Measurements from ENCODE around the gene SNRNP70. TPM values are rescaled to one million over a fixed set of nuclear protein-coding genes. Genes with fewer than 3 reads are reported as not detected.

The SNRNP70 gene
- total and polyA plus RNA-seq, 7 donors: 83.2 to 133 (median 101) TPM

- TF ChIP-seq CTCF (IDR thresholded peaks at IDR 0.05): no peak
- DNase-seq: peak; percentile 76 to 84
- H3K4me1 ChIP-seq: peaks cover 5% of the 10 kb centered on the region
- peak within 1 kb of the TSS; percentile 82 for H3K4me3 ChIP-seq
- WGBS, 3 donors: 1 to 2% (median 2%) methylated on average over 34 to 38 of the region's 38 CpGs
- no peaks in the 10 kb centered on the region for H3K9me3 ChIP-seq
- intact Hi-C loops (cut with DNase I): loop anchor here in 1 of 2 donors (5.0 kb wide), 1 partner anchor 45 kb away; no protein-coding TSS in a partner anchor
- peak within 1 kb of the TSS; percentile 67 for H3K27ac ChIP-seq
- H3K36me3 ChIP-seq (ENCODE audit: insufficient read depth in 1 of 2, low read depth in 1 of 2): no peaks in the 10 kb centered on the region
- H3K27me3 ChIP-seq (ENCODE audit: insufficient read depth in 3 of 3, low read length in 2 of 3): no peaks in the 10 kb centered on the region
- peak; percentile 67 to 82 (median 72) for ATAC-seq
These were observed 27.5 kb upstream of the SNRNP70 start, which contains the start of gene CGB7 for GRCh38 chr19:49057636-49058234. CGB7 (minus strand) TSS chr19:49057749; CDS start chr19:49055375, 2,374 bp downstream.

- Histone ChIP-seq H3K4me1 (peaks cover 5% of the 10 kb centered on the region), H3K9me3 (no peaks in the 10 kb centered on the region), H3K36me3 (ENCODE audit: insufficient read depth in 1 of 2, low read depth in 1 of 2) (no peaks in the 10 kb centered on the region), H3K4me3 (peak overlapping the region; percentile 82), H3K27me3 (ENCODE audit: insufficient read depth in 3 of 3, low read length in 2 of 3) (no peaks in the 10 kb centered on the region), H3K27ac (no peak overlapping the region)
- DNase-seq (peak; percentile 54 to 84), ATAC-seq (peak; percentile 54 to 82 (median 70))
- intact Hi-C loops (cut with DNase I): loop anchor here in 1 of 2 donors (5.0 kb wide), 1 partner anchor 46 kb away; no protein-coding TSS in a partner anchor
- no peak for TF ChIP-seq CTCF (IDR thresholded peaks at IDR 0.05)
- WGBS, 3 donors: 32 to 46% (median 39%) methylated on average over 10 of the region's 10 CpGs
These were observed 26.7 kb upstream of the SNRNP70 start for GRCh38 chr19:49058562-49058961.

- H3K27me3 ChIP-seq (ENCODE audit: insufficient read depth in 3 of 3, low read length in 2 of 3): no peaks in the 10 kb centered on the region
- peaks cover 5% of the 10 kb centered on the region for H3K4me1 ChIP-seq
- no peak overlapping the region for H3K27ac ChIP-seq
- H3K4me3 ChIP-seq: no peak overlapping the region
- H3K36me3 ChIP-seq (ENCODE audit: insufficient read depth in 1 of 2, low read depth in 1 of 2): no peaks in the 10 kb centered on the region
- intact Hi-C loops (cut with DNase I): loop anchor here in 1 of 2 donors (5.0 kb wide), 1 partner anchor 47 kb away; no protein-coding TSS in a partner anchor
- no peak for DNase-seq
- no peak for ATAC-seq
- H3K9me3 ChIP-seq: no peaks in the 10 kb centered on the region
- TF ChIP-seq CTCF (IDR thresholded peaks at IDR 0.05): no peak
- 28 to 38% (median 34%) methylated on average over 9 of the region's 9 CpGs for WGBS, 3 donors
These were observed 26.2 kb upstream of the SNRNP70 start for GRCh38 chr19:49059053-49059452.

GRCh38 chr19:49061000-49061399 lies 24.3 kb upstream of the SNRNP70 start:
- no peak for DNase-seq
- H3K9me3 ChIP-seq: no peaks in the 10 kb centered on the region
- peaks cover 11% of the 10 kb centered on the region for H3K4me1 ChIP-seq
- H3K4me3 ChIP-seq: no peak overlapping the region
- H3K27me3 ChIP-seq (ENCODE audit: insufficient read depth in 3 of 3, low read length in 2 of 3): no peaks in the 10 kb centered on the region
- no peak for TF ChIP-seq CTCF (IDR thresholded peaks at IDR 0.05)
- ATAC-seq: no peak
- no peak overlapping the region for H3K27ac ChIP-seq
- intact Hi-C loops (cut with DNase I): no loop called here
- 96 to 100% (median 100%) methylated on average over 2 of the region's 2 CpGs for WGBS, 3 donors
- no peaks in the 10 kb centered on the region for H3K36me3 ChIP-seq (ENCODE audit: insufficient read depth in 1 of 2, low read depth in 1 of 2)
